Astrocyte (in vitro differentiated cells and primary cell): ENCODE data around the gene PEPD. TPM values are rescaled to one million over a fixed set of nuclear protein-coding genes. Genes with fewer than 3 reads are reported as not detected.

Experiments
- DNase-seq: peaks from one replicate; pipeline ENCODE4 v3.0.0-alpha.2; 2010; ENCODE audit warnings: low read depth
- FAIRE-seq: peaks from 2 replicates; lab custom pipeline; 2011; peaks lifted over from hg19 to GRCh38; lab: Jason Lieb, UNC
- H2AFZ ChIP-seq: 2 replicates; pipeline ENCODE4 v1.6.0; 2012; ENCODE audit warnings: low read depth, low read length, inconsistent platforms
- H3K27ac ChIP-seq: 2 replicates; pipeline ENCODE4 v1.5.1; 2011; ENCODE audit warnings: low read depth, low read length, inconsistent platforms
- H3K27me3 ChIP-seq: 2 replicates; pipeline ENCODE4 v1.6.0; 2011; ENCODE audit warnings: low read length, inconsistent platforms; ENCODE audit not compliant: insufficient read depth
- H3K36me3 ChIP-seq: 2 replicates; pipeline ENCODE4 v1.5.1; 2011; ENCODE audit warnings: low read length, inconsistent platforms; ENCODE audit not compliant: insufficient read depth
- H3K4me1 ChIP-seq: 2 replicates; pipeline ENCODE4 v1.5.1; 2011; ENCODE audit warnings: low read length, inconsistent platforms; ENCODE audit not compliant: insufficient read depth
- H3K4me2 ChIP-seq: 2 replicates; pipeline ENCODE4 v1.6.0; 2012; ENCODE audit warnings: low read length, inconsistent platforms
- H3K4me3 ChIP-seq: 2 replicates; pipeline ENCODE4 v1.5.1; 2011; ENCODE audit warnings: low read depth, mild to moderate bottlenecking, low read length, inconsistent platforms; ENCODE audit not compliant: insufficient read depth
- H3K79me2 ChIP-seq: 2 replicates; pipeline ENCODE4 v1.6.0; 2012; ENCODE audit warnings: mild to moderate bottlenecking, low read length, inconsistent platforms; ENCODE audit not compliant: insufficient read depth
- H3K9ac ChIP-seq: 2 replicates; pipeline ENCODE4 v1.6.0; 2012; ENCODE audit warnings: mild to moderate bottlenecking, low read length, inconsistent platforms
- H3K9me3 ChIP-seq: 2 replicates; pipeline ENCODE4 v1.5.1; 2012; ENCODE audit warnings: low read depth, mild to moderate bottlenecking, low read length, inconsistent platforms; ENCODE audit not compliant: insufficient read depth
- H4K20me1 ChIP-seq: 2 replicates; pipeline ENCODE4 v1.6.0; 2012; ENCODE audit warnings: low read length, inconsistent platforms; ENCODE audit not compliant: insufficient read depth
- H3K27ac Mint-ChIP-seq: one replicate; pipeline ENCODE4 v1.8.0; 2021; ENCODE audit warnings: mild to moderate bottlenecking, mixed read lengths; ENCODE audit not compliant: unreplicated experiment
- H3K27me3 Mint-ChIP-seq: one replicate; pipeline ENCODE4 v1.8.0; 2021; ENCODE audit warnings: low read depth, mixed read lengths; ENCODE audit not compliant: unreplicated experiment
- H3K36me3 Mint-ChIP-seq: one replicate; pipeline ENCODE4 v1.8.0; 2021; ENCODE audit warnings: low read depth, mixed read lengths; ENCODE audit not compliant: unreplicated experiment
- H3K4me1 Mint-ChIP-seq: one replicate; pipeline ENCODE4 v1.8.0; 2021; ENCODE audit warnings: low read depth, mixed read lengths; ENCODE audit not compliant: unreplicated experiment
- H3K4me3 Mint-ChIP-seq: one replicate; pipeline ENCODE4 v1.8.0; 2021; ENCODE audit warnings: mild to moderate bottlenecking, moderate library complexity, mixed read lengths; ENCODE audit not compliant: unreplicated experiment
- H3K9me3 Mint-ChIP-seq: one replicate; pipeline ENCODE4 v1.8.0; 2021; ENCODE audit warnings: mild to moderate bottlenecking, mixed read lengths; ENCODE audit not compliant: unreplicated experiment
- CTCF ChIP-seq: IDR thresholded peaks from 2 replicates; pipeline ENCODE4 v1.5.1; 2011; ENCODE audit warnings: low read depth, mild to moderate bottlenecking, inconsistent platforms, low read length, moderate library complexity; ENCODE audit not compliant: insufficient read depth
- EZH2 ChIP-seq: IDR thresholded peaks from 2 replicates; pipeline ENCODE4 v1.6.1; 2012; ENCODE audit warnings: mild to moderate bottlenecking, low read length, inconsistent platforms; ENCODE audit not compliant: insufficient read depth
- total RNA-seq: library from RNA; stranded (reverse); gene quantifications from 2 replicates; pipeline ENCODE4 v1.2.1, GENCODE V29; 2021

Gene PEPD
- total RNA-seq, 1 donor from 2014 or later = 37.9 TPM

DNA sequence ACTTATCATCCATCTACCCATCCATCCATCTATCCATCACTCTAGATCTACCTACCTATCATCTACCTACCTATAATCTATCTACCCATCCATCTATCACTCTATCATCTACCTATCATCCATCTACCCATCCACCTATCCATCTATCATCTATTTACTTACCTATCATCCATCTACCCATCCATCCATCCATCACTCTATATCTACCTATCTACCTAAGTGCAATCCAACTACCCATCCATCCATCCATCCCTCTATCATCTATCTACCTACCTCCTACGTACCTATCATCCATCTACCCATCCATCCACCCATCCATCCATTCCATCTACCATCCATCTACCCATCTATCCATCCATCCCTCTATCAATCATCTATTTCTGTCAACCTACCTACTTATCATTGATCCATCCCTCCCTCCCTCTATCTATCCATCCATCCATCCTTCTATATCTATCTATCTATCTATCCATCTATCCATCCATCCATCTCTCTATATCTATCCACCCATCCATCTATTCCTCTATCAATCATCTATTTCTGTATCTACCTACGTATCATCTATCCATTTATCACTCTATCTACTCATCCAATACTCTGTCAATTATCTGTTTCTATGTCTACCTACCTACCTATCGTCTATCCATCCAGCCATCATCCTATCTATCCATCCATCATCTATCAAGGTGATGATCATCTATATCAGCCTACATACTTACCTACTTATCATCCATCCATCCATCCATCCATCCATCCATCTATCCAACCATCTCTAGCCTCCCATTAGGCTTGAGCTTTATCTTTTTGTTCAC lies 99.0 kb downstream of the PEPD start:
- no peak overlapping the region for H3K9ac ChIP-seq
- H3K79me2 ChIP-seq = no peaks in the 10 kb centered on the region
- Mint-ChIP-seq H3K4me3 (no peak overlapping the region), H3K27ac (no peak overlapping the region), H3K27me3 (peaks cover 4% of the 10 kb centered on the region), H3K9me3 (peaks cover 4% of the 10 kb centered on the region), H3K4me1 (no peaks in the 10 kb centered on the region), H3K36me3 (no peaks in the 10 kb centered on the region)
- H4K20me1 ChIP-seq = peaks cover 5% of the 10 kb centered on the region
- H2AFZ ChIP-seq = no peak overlapping the region
- no peaks in the 10 kb centered on the region for H3K9me3 ChIP-seq
- H3K4me1 ChIP-seq = no peaks in the 10 kb centered on the region
- no peak for FAIRE-seq
- DNase-seq = no peak
- no peaks in the 10 kb centered on the region for H3K27me3 ChIP-seq
- H3K4me2 ChIP-seq = no peak overlapping the region
- no peaks in the 10 kb centered on the region for H3K36me3 ChIP-seq
- H3K27ac ChIP-seq = no peak overlapping the region
- TF ChIP-seq EZH2 = no peak
- TF ChIP-seq CTCF = no peak
- no peak overlapping the region for H3K4me3 ChIP-seq

DNA sequence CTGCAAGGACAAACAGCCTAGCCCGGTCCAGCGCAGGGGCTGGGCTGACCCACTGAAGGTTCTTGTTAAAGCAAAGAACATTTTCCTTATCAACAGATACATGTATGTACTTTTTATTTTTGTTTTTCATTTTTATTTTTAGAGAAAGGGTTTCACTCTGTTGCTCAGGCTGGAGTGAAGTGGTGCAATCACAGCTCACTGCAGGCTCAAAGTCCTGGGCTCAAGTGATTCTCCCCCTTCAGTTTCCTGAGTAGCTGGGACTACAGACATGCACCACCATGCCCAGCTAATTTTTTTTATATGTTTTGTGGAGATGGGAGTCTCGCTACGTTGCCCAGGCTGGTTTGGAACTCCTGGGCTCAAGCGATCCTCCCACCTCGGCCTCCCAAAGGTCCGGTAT lies 100.2 kb downstream of the PEPD start:
- no peaks in the 10 kb centered on the region for H3K36me3 ChIP-seq
- no peak overlapping the region for H3K4me2 ChIP-seq
- H3K4me1 ChIP-seq = no peaks in the 10 kb centered on the region
- H3K79me2 ChIP-seq = no peaks in the 10 kb centered on the region
- no peaks in the 10 kb centered on the region for H3K27me3 ChIP-seq
- Mint-ChIP-seq H3K4me1 (peaks cover 2% of the 10 kb centered on the region), H3K36me3 (no peaks in the 10 kb centered on the region), H3K4me3 (no peak overlapping the region), H3K27me3 (peaks cover 4% of the 10 kb centered on the region), H3K9me3 (peaks cover 4% of the 10 kb centered on the region), H3K27ac (no peak overlapping the region)
- no peak overlapping the region for H3K9ac ChIP-seq
- TF ChIP-seq CTCF = no peak
- TF ChIP-seq EZH2 = no peak
- no peaks in the 10 kb centered on the region for H3K9me3 ChIP-seq
- H4K20me1 ChIP-seq = peaks cover 5% of the 10 kb centered on the region
- no peak overlapping the region for H3K4me3 ChIP-seq
- FAIRE-seq = no peak
- H3K27ac ChIP-seq = no peak overlapping the region
- no peak for DNase-seq
- H2AFZ ChIP-seq = no peak overlapping the region

DNA sequence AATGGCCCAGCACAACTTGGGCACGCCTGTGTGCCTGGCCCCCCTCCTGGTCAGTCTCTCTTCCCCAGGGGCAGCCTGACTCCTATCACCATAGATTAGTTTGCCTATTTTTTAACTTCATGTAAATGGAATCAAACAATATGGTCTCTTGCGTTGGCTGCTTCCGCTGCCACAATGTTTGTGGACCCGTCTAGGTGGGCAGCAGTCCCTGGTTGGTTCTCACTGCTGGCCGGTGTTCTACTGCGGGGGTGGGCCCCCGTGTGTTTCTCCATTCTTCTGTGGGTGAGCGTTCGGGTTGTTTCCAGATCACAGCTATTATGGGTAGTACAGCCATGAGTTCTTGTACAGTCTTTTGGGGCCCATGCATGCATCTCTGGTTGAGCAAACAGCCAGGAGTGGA lies 100.8 kb downstream of the PEPD start:
- peaks cover 9% of the 10 kb centered on the region for H4K20me1 ChIP-seq
- Mint-ChIP-seq H3K4me1 (peaks cover 2% of the 10 kb centered on the region), H3K36me3 (no peaks in the 10 kb centered on the region), H3K27ac (no peak overlapping the region), H3K4me3 (no peak overlapping the region), H3K9me3 (peaks cover 4% of the 10 kb centered on the region), H3K27me3 (peaks cover 4% of the 10 kb centered on the region)
- no peak overlapping the region for H3K4me2 ChIP-seq
- no peak for FAIRE-seq
- DNase-seq = no peak
- no peaks in the 10 kb centered on the region for H3K79me2 ChIP-seq
- no peak overlapping the region for H2AFZ ChIP-seq
- H3K36me3 ChIP-seq = no peaks in the 10 kb centered on the region
- no peaks in the 10 kb centered on the region for H3K4me1 ChIP-seq
- TF ChIP-seq EZH2 (no peak), CTCF (no peak)
- no peak overlapping the region for H3K9ac ChIP-seq
- no peak overlapping the region for H3K4me3 ChIP-seq
- H3K27ac ChIP-seq = no peak overlapping the region
- no peaks in the 10 kb centered on the region for H3K9me3 ChIP-seq
- H3K27me3 ChIP-seq = no peaks in the 10 kb centered on the region
